Activated naive CD8-positive, alpha-beta T cell (primary cell): ENCODE measurements around the gene CTIF.

Experiments
- H3K27ac Mint-ChIP-seq: one replicate; pipeline ENCODE4 v1.8.0; 2021; ENCODE audit warnings: mixed read lengths
- H3K27me3 Mint-ChIP-seq: one replicate; pipeline ENCODE4 v1.8.0; 2021; ENCODE audit warnings: mixed read lengths
- H3K36me3 Mint-ChIP-seq: one replicate; pipeline ENCODE4 v1.8.0; 2021; ENCODE audit warnings: mixed read lengths
- H3K4me1 Mint-ChIP-seq: one replicate; pipeline ENCODE4 v1.8.0; 2021; ENCODE audit warnings: low read depth, mixed read lengths
- H3K4me3 Mint-ChIP-seq: one replicate; pipeline ENCODE4 v1.8.0; 2021; ENCODE audit warnings: mild to moderate bottlenecking, mixed read lengths
- H3K9me3 Mint-ChIP-seq: one replicate; pipeline ENCODE4 v1.8.0; 2021; ENCODE audit warnings: low read depth, mixed read lengths

CTIF gene

GRCh38 chr18:48773821-48774220, 235.0 kb downstream of the CTIF start:
- Mint-ChIP-seq H3K9me3 (no peaks in the 10 kb centered on the region), H3K4me3 (no peak overlapping the region), H3K27me3 (no peaks in the 10 kb centered on the region), H3K4me1 (peaks cover 1% of the 10 kb centered on the region), H3K36me3 (no peaks in the 10 kb centered on the region), H3K27ac (no peak overlapping the region)

- peaks cover 1% of the 10 kb centered on the region for H3K4me1 Mint-ChIP-seq
- H3K27me3 Mint-ChIP-seq, result no peaks in the 10 kb centered on the region
- no peaks in the 10 kb centered on the region for H3K9me3 Mint-ChIP-seq
- no peak overlapping the region for H3K4me3 Mint-ChIP-seq
- no peak overlapping the region for H3K27ac Mint-ChIP-seq
- no peaks in the 10 kb centered on the region for H3K36me3 Mint-ChIP-seq
Measured at GRCh38 chr18:48774941-48775340, 236.1 kb downstream of the CTIF start.

- H3K27ac Mint-ChIP-seq, result no peak overlapping the region
- H3K9me3 Mint-ChIP-seq, result no peaks in the 10 kb centered on the region
- H3K4me3 Mint-ChIP-seq, result no peak overlapping the region
- no peaks in the 10 kb centered on the region for H3K36me3 Mint-ChIP-seq
- H3K27me3 Mint-ChIP-seq, result no peaks in the 10 kb centered on the region
- peaks cover 1% of the 10 kb centered on the region for H3K4me1 Mint-ChIP-seq
Measured at GRCh38 chr18:48775372-48776155, 236.7 kb downstream of the CTIF start.

GRCh38 chr18:48776156-48776555, 237.3 kb downstream of the CTIF start:
- H3K27ac Mint-ChIP-seq, result no peak overlapping the region
- peaks cover 1% of the 10 kb centered on the region for H3K4me1 Mint-ChIP-seq
- no peaks in the 10 kb centered on the region for H3K36me3 Mint-ChIP-seq
- no peaks in the 10 kb centered on the region for H3K9me3 Mint-ChIP-seq
- H3K4me3 Mint-ChIP-seq, result no peak overlapping the region
- H3K27me3 Mint-ChIP-seq, result no peaks in the 10 kb centered on the region

DNA sequence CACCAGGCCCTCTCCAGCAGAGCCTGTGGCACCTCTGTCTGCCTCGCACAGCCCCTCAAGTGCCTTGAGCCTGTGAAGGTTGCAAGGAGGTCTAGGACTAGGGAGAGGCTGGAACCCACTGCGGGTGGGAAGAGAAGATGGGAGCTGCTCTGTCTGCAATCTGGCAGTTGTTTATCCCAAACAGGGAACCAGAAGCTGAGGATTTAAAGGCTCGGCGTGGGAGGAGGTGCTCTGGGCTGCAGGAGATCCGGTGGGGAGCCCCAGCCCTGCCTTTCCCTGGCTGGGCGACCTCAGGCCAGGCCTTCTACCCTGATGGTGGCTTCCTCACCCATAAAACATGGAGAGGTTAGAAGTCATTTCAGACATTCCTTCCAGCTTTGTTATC, 237.8 kb downstream of the CTIF start:
- Mint-ChIP-seq H3K36me3 (no peaks in the 10 kb centered on the region), H3K4me3 (no peak overlapping the region), H3K9me3 (no peaks in the 10 kb centered on the region), H3K27ac (no peak overlapping the region), H3K4me1 (peaks cover 1% of the 10 kb centered on the region), H3K27me3 (no peaks in the 10 kb centered on the region)

GRCh38 chr18:48777026-48777743, 238.4 kb downstream of the CTIF start:
- H3K27me3 Mint-ChIP-seq, result no peaks in the 10 kb centered on the region
- no peak overlapping the region for H3K27ac Mint-ChIP-seq
- H3K4me3 Mint-ChIP-seq, result no peak overlapping the region
- no peaks in the 10 kb centered on the region for H3K9me3 Mint-ChIP-seq
- H3K4me1 Mint-ChIP-seq, result peaks cover 1% of the 10 kb centered on the region
- no peaks in the 10 kb centered on the region for H3K36me3 Mint-ChIP-seq

GRCh38 chr18:48777744-48778116, 238.9 kb downstream of the CTIF start:
- Mint-ChIP-seq H3K4me3 (no peak overlapping the region), H3K4me1 (peaks cover 1% of the 10 kb centered on the region), H3K36me3 (no peaks in the 10 kb centered on the region), H3K27me3 (no peaks in the 10 kb centered on the region), H3K9me3 (no peaks in the 10 kb centered on the region), H3K27ac (no peak overlapping the region)

DNA sequence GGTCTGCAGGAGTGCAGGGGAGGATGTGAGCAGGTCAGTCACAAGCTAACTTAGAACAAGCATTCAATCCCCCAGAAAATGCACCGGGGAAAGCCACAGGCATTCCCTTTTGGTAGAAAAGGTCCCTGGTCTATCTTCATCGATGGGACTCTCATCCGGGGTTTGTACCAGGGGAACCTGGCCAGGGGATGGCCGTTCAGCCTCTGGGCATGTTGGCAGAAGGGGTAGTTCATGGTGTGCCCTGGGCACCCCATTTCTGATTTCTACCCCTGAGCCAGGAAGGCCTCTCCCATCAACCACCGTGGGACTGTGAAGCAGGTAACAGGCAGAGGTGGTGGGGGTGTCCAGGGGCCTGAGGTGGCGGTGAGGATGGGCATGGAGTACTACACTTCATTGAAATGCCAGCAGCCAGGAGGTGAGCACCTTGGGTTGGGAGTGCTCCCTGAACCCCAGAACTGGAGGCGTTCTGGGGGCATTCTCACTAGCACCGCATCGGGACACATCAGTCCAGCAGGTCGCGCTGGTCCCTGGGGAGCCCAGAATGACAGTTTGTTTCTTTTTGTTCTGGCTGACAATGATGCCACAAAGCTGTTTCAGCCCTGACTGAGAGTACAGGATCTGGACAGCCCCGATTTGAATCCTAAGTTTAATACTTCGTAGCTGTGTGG, 239.6 kb downstream of the CTIF start:
- Mint-ChIP-seq H3K36me3 (no peaks in the 10 kb centered on the region), H3K4me1 (peaks cover 1% of the 10 kb centered on the region), H3K27me3 (no peaks in the 10 kb centered on the region), H3K27ac (no peak overlapping the region), H3K4me3 (no peak overlapping the region), H3K9me3 (no peaks in the 10 kb centered on the region)

- Mint-ChIP-seq H3K27me3 (no peaks in the 10 kb centered on the region), H3K4me1 (peaks cover 1% of the 10 kb centered on the region), H3K4me3 (no peak overlapping the region), H3K9me3 (no peaks in the 10 kb centered on the region), H3K36me3 (no peaks in the 10 kb centered on the region), H3K27ac (no peak overlapping the region)
Measured at GRCh38 chr18:48779462-48779861, 240.6 kb downstream of the CTIF start.

- Mint-ChIP-seq H3K36me3 (no peaks in the 10 kb centered on the region), H3K4me3 (no peak overlapping the region), H3K27me3 (no peaks in the 10 kb centered on the region), H3K27ac (no peak overlapping the region), H3K9me3 (no peaks in the 10 kb centered on the region), H3K4me1 (peaks cover 3% of the 10 kb centered on the region)
Measured at GRCh38 chr18:48780201-48780912, 241.5 kb downstream of the CTIF start.

GRCh38 chr18:48780913-48781162, 242.0 kb downstream of the CTIF start:
- Mint-ChIP-seq H3K27ac (no peak overlapping the region), H3K4me1 (peaks cover 3% of the 10 kb centered on the region), H3K36me3 (no peaks in the 10 kb centered on the region), H3K4me3 (no peak overlapping the region), H3K9me3 (no peaks in the 10 kb centered on the region), H3K27me3 (no peaks in the 10 kb centered on the region)

- Mint-ChIP-seq H3K36me3 (no peaks in the 10 kb centered on the region), H3K4me1 (peaks cover 3% of the 10 kb centered on the region), H3K27ac (no peak overlapping the region), H3K27me3 (no peaks in the 10 kb centered on the region), H3K9me3 (no peaks in the 10 kb centered on the region), H3K4me3 (no peak overlapping the region)
Measured at GRCh38 chr18:48781163-48781987, 242.5 kb downstream of the CTIF start.

GRCh38 chr18:48781988-48782363, 243.1 kb downstream of the CTIF start:
- peaks cover 3% of the 10 kb centered on the region for H3K4me1 Mint-ChIP-seq
- no peak overlapping the region for H3K4me3 Mint-ChIP-seq
- H3K27ac Mint-ChIP-seq, result no peak overlapping the region
- H3K9me3 Mint-ChIP-seq, result no peaks in the 10 kb centered on the region
- H3K36me3 Mint-ChIP-seq, result no peaks in the 10 kb centered on the region
- no peaks in the 10 kb centered on the region for H3K27me3 Mint-ChIP-seq

DNA sequence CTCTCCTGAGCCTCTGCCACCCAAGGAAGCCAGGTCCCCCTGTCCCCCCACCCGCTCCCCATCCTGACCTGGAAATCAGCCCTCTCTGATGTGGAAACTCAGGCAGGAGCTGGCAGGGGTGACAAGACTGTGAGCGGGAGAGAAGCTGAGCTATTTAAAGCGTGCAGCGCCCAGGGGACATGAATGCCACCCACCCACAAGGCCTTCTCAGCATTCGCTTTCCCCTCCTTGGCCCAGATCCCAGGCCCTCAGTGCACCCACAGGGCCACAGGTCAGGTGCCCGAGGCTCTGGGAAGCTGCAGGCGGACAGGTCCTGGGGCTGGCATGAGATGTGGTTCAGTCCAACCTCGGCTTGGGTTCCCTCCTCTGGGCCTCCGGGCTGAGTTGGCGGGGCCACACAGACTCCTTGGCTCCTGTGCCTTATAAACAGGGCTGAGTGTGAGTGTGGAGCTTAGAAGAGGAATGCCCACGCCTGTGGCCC, 243.6 kb downstream of the CTIF start:
- H3K27ac Mint-ChIP-seq, result no peak overlapping the region

More for the DNA sequence above, 243.6 kb downstream of the CTIF start:
- Mint-ChIP-seq H3K36me3 (no peaks in the 10 kb centered on the region), H3K9me3 (no peaks in the 10 kb centered on the region), H3K4me1 (peaks cover 2% of the 10 kb centered on the region), H3K4me3 (no peak overlapping the region), H3K27me3 (no peaks in the 10 kb centered on the region)
